HFFc6 (cell line): ENCODE data around the gene GPR158. TPM values are rescaled to one million over a fixed set of nuclear protein-coding genes. Genes with fewer than 3 reads are reported as not detected.

Experiments used
- DNase-seq: peaks from one replicate; pipeline ENCODE4 v3.0.0-alpha.2; 2018
- H3K27ac Mint-ChIP-seq: 2 replicates; pipeline ENCODE4 v1.8.0; 2020; ENCODE audit warnings: mild to moderate bottlenecking, mixed read lengths
- H3K27me3 Mint-ChIP-seq: 2 replicates; pipeline ENCODE4 v1.8.0; 2021; ENCODE audit warnings: mild to moderate bottlenecking, moderate library complexity, mixed read lengths; ENCODE audit not compliant: insufficient read depth
- H3K36me3 Mint-ChIP-seq: 2 replicates; pipeline ENCODE4 v1.8.0; 2021; ENCODE audit warnings: low read depth, mixed read lengths
- H3K4me1 Mint-ChIP-seq: 2 replicates; pipeline ENCODE4 v1.8.0; 2020; ENCODE audit warnings: low read depth, mixed read lengths
- H3K4me3 Mint-ChIP-seq: 2 replicates; pipeline ENCODE4 v1.8.0; 2020; ENCODE audit warnings: mild to moderate bottlenecking, moderate library complexity, mixed read lengths
- H3K9me3 Mint-ChIP-seq: 2 replicates; pipeline ENCODE4 v1.8.0; 2020; ENCODE audit warnings: mild to moderate bottlenecking, mixed read lengths
- total RNA-seq, 6 experiments: library from RNA; stranded (reverse); fragmentation: NEBNext Ultra II Directional; extraction: Animal tissue kit (Norgen Biotek cat#: 25700); gene quantifications; 2 replicates in 1 of 6; 3 replicates in 5 of 6; pipeline ENCODE4 v1.2.3, GENCODE V29; 2021
- TF ChIP-seq, protein P1 (sequence below): fragments of 200-600 bp; sonication (generic); IDR thresholded peaks from 2 replicates; pipeline ENCODE4 v1.5.0; 2021; ENCODE audit warnings: antibody characterized with exemption, mild to moderate bottlenecking

GPR158 gene
- total RNA-seq, 6 experiments from 2014 or later = not detected

DNA sequence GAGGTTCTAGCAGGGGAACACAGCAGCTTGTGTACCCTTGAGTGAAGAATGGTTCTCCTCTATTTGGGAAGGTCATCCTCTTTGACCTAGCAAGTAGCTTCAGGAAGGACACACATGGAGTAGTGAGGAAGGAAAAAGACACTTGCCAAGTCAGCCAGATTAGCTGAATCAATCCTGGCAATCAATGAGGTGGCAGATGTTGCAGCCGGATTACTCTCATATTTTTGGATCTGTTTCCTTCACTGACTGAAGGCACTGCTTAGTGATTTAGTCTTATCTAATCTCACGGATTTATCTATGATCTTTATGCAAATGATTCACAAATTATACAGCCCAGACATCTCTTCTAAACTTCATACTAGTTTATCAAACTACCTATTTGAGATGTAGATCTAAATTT lies 218.8 kb downstream of the GPR158 start:
- DNase-seq = no peak
- H3K27ac Mint-ChIP-seq = no peak overlapping the region
- no peaks in the 10 kb centered on the region; the same call in 1 of the 2 replicates for H3K36me3 Mint-ChIP-seq
- no peak overlapping the region for H3K4me3 Mint-ChIP-seq
- TF ChIP-seq, protein P1, sequence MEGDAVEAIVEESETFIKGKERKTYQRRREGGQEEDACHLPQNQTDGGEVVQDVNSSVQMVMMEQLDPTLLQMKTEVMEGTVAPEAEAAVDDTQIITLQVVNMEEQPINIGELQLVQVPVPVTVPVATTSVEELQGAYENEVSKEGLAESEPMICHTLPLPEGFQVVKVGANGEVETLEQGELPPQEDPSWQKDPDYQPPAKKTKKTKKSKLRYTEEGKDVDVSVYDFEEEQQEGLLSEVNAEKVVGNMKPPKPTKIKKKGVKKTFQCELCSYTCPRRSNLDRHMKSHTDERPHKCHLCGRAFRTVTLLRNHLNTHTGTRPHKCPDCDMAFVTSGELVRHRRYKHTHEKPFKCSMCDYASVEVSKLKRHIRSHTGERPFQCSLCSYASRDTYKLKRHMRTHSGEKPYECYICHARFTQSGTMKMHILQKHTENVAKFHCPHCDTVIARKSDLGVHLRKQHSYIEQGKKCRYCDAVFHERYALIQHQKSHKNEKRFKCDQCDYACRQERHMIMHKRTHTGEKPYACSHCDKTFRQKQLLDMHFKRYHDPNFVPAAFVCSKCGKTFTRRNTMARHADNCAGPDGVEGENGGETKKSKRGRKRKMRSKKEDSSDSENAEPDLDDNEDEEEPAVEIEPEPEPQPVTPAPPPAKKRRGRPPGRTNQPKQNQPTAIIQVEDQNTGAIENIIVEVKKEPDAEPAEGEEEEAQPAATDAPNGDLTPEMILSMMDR = no peak
- peaks cover 47% of the 10 kb centered on the region for H3K9me3 Mint-ChIP-seq
- H3K27me3 Mint-ChIP-seq = no peaks in the 10 kb centered on the region
- H3K4me1 Mint-ChIP-seq = no peaks in the 10 kb centered on the region

DNA sequence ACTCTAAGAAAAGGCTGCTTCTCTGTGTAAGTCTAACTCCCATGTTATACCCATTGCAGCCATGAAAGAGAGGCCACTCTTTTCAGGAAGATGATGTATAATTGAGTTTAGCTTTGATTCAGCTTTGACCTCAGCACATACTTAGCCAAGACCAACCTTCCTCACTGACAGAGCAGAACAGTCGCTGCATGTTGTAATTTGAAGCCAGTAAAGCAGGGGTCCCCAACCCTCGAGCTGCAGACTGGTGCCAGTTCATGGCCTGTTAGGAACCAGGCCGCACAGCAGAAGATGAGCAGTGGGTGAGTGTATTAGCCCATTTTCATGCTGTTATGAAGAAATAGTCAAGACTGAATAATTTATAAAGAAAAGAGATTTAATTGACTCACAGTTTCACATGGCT lies 223.9 kb downstream of the GPR158 start:
- H3K27ac Mint-ChIP-seq = no peak overlapping the region
- H3K27me3 Mint-ChIP-seq = no peaks in the 10 kb centered on the region
- peaks cover 21% of the 10 kb centered on the region for H3K9me3 Mint-ChIP-seq
- no peaks in the 10 kb centered on the region for H3K4me1 Mint-ChIP-seq
- no peaks in the 10 kb centered on the region for H3K36me3 Mint-ChIP-seq
- no peak for DNase-seq
- H3K4me3 Mint-ChIP-seq = no peak overlapping the region
- TF ChIP-seq, protein P1 = no peak

DNA sequence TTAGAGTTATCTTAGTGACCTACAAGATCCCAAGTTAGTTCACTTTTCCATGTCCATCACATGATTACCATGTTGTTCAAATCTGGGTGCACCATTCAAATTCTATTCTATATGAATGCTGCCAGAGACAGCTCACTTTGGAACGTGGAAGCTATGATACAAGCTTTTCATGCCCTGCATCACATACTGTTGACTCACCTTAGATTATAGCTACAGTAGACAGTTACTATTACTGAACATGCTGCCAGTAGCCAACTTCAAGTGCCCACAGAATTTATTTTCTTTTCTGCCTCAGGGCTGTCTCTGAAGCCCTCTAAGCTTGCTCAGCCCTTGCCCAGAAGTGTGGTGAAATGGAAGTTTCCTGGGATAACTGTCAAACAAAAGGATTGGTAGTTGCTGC lies 231.1 kb downstream of the GPR158 start:
- TF ChIP-seq, protein P1 = no peak
- Mint-ChIP-seq H3K27me3 (no peaks in the 10 kb centered on the region; the same call in 1 of the 2 replicates), H3K27ac (no peak overlapping the region), H3K4me3 (no peak overlapping the region), H3K9me3 (peaks cover 28% of the 10 kb centered on the region), H3K4me1 (no peaks in the 10 kb centered on the region), H3K36me3 (no peaks in the 10 kb centered on the region)
- DNase-seq = no peak

DNA sequence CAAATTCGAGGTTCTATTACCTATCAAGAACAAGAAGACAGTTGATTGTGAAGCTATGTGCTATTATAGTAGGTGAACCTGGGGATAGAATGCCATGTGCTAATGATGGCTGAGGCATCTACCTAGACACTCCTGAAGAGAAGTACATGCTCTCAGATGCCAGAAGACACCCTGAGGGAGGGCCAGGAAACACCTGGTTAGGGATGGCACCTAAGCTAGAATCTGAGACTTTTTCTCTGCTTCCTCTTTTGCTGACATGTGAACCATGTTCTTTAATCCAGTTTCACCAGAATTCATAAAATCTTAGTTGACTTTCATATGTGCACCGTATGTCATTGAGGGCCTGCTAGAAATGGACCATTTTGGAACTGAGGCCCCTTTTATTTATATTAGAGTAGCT lies 242.8 kb downstream of the GPR158 start:
- H3K27me3 Mint-ChIP-seq = no peaks in the 10 kb centered on the region
- H3K9me3 Mint-ChIP-seq = peaks cover 32% of the 10 kb centered on the region
- H3K27ac Mint-ChIP-seq = no peak overlapping the region
- H3K36me3 Mint-ChIP-seq = no peaks in the 10 kb centered on the region
- H3K4me3 Mint-ChIP-seq = no peak overlapping the region
- TF ChIP-seq, protein P1 = no peak
- H3K4me1 Mint-ChIP-seq = no peaks in the 10 kb centered on the region
- DNase-seq = no peak

DNA sequence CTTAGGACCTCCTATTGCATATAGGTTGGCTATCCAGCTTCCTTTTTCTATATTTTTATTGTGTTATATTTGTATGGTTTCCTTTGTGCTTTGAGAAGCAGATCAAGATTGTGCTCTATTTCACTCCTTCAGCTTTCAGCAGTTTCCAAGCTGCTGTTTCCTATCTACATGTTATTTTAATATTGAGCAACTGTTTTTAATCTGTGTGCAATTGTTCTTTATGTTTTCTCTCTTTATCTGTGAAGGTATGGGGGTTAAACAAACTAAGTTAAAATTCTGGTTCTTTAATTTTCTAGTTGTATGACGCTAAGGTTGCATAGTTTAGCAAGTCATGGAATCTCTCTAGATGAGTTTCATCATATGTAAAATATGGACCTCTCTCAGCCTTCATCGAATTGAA lies 251.0 kb downstream of the GPR158 start:
- TF ChIP-seq, protein P1 = no peak
- no peak overlapping the region for H3K27ac Mint-ChIP-seq
- H3K36me3 Mint-ChIP-seq = no peaks in the 10 kb centered on the region
- H3K4me3 Mint-ChIP-seq = no peak overlapping the region
- H3K9me3 Mint-ChIP-seq = peaks cover 29% of the 10 kb centered on the region
- no peaks in the 10 kb centered on the region for H3K27me3 Mint-ChIP-seq
- H3K4me1 Mint-ChIP-seq = no peaks in the 10 kb centered on the region
- no peak for DNase-seq

DNA sequence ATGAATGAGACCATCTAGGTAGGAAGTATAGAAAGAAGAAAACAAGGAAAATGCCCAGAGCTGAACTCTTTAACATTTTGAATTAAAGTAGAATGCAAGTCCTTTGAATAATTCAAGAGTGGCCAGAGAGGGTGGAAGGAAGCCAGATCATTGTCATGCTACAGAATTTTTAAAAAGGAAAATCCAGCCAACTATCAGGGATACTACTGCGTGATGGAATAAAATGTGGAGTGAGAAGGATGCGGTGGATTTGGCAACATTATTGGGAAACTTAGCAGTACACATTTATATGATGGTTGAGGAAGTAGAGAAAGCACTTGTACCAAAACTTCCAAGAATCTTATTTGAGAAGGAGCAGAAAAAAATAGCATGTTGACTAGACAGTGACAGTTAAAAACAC lies 261.6 kb downstream of the GPR158 start:
- no peaks in the 10 kb centered on the region for H3K4me1 Mint-ChIP-seq
- TF ChIP-seq, protein P1 = no peak
- H3K27ac Mint-ChIP-seq = no peak overlapping the region
- no peak overlapping the region for H3K4me3 Mint-ChIP-seq
- peaks cover 9% of the 10 kb centered on the region; the same call in 1 of the 2 replicates for H3K36me3 Mint-ChIP-seq
- peaks cover 36% of the 10 kb centered on the region for H3K9me3 Mint-ChIP-seq
- no peaks in the 10 kb centered on the region; the same call in 1 of the 2 replicates for H3K27me3 Mint-ChIP-seq
- no peak for DNase-seq
